Hematopoietic multipotent progenitor cell (in vitro differentiated cells): ENCODE results near the gene SLPI. TPM values are rescaled to one million over a fixed set of nuclear protein-coding genes. Genes with fewer than 3 reads are reported as not detected.
A peak's percentile ranks its signal among the peaks of the same experiment; 100 is the strongest.

Experiments
- DNase-seq, 3 donors: peaks; one replicate each; pipeline ENCODE4 v3.0.0-alpha.2; 2011 to 2015; ENCODE audit warnings: low read depth in 2 of 3, low spot score in 2 of 3
- total RNA-seq: library from RNA; depleted of rRNA; stranded (reverse); fragments of >200 nt; gene quantifications from one replicate; pipeline ENCODE4 v1.2.3, GENCODE V29; 2012

SLPI gene
- total RNA-seq, 1 donor, result not detected

- DNase-seq, result no peak
Observed at GRCh38 chr20:45221076-45221475, 33.3 kb downstream of the SLPI start, which contains the start of gene SEMG2. Gene SEMG2, plus strand, starts transcription at chr20:45221373. Its CDS starts 17 bp downstream, at chr20:45221390.

GRCh38 chr20:45218636-45219035 is 35.7 kb downstream of the SLPI start:
- DNase-seq, result no peak

- DNase-seq, result no peak
Observed at GRCh38 chr20:45218124-45218523, 36.2 kb downstream of the SLPI start.

GRCh38 chr20:45212836-45213235 is 41.5 kb downstream of the SLPI start:
- no peak for DNase-seq

GRCh38 chr20:45211569-45212474 is 42.5 kb downstream of the SLPI start:
- no peak for DNase-seq

GRCh38 chr20:45209924-45210323 is 44.4 kb downstream of the SLPI start:
- no peak for DNase-seq

- DNase-seq, result peak in 2 of 3 donors; percentile 8 to 41
Observed at GRCh38 chr20:45206725-45207124, 47.6 kb downstream of the SLPI start, which contains the start of gene SEMG1. Gene SEMG1, plus strand, starts transcription at chr20:45207033. Its CDS starts 21 bp downstream, at chr20:45207054.

Other genes starting within 250 kb of the SLPI start
- gene KCNS1, start 153.4 kb downstream of the SLPI start, total RNA-seq, result 0.54 TPM
- gene WFDC5, start 139.4 kb downstream of the SLPI start, total RNA-seq, result not detected
- gene WFDC12, start 130.1 kb downstream of the SLPI start, total RNA-seq, result not detected
- gene PI3, start 79.7 kb downstream of the SLPI start, total RNA-seq, result not detected
- gene SEMG1, start 47.5 kb downstream of the SLPI start, total RNA-seq, result not detected
- not detected for gene SEMG2, start 33.2 kb downstream of the SLPI start, total RNA-seq
- gene RBPJL, start 52.3 kb upstream of the SLPI start, total RNA-seq, result not detected
- under 0.01 TPM for gene MATN4, start 53.7 kb upstream of the SLPI start, total RNA-seq
- 4.0 TPM for gene SDC4, start 93.9 kb upstream of the SLPI start, total RNA-seq
- gene SYS1, start 108.6 kb upstream of the SLPI start, total RNA-seq, result 31.2 TPM
- not detected for gene TP53TG5, start 123.8 kb upstream of the SLPI start, total RNA-seq
- 7.0 TPM for gene DBNDD2, start 153.7 kb upstream of the SLPI start, total RNA-seq
- 116 TPM for gene PIGT, start 161.6 kb upstream of the SLPI start, total RNA-seq
- gene WFDC2, start 215.2 kb upstream of the SLPI start, total RNA-seq, result not detected